ENCODE measurements around the gene PIK3CB.
"Not testable (repeated sequence)": the region's sequence is repeated elsewhere in the genome, so short reads cannot be mapped to it uniquely, and the experiment has no call there.

PIK3CB gene

DNA sequence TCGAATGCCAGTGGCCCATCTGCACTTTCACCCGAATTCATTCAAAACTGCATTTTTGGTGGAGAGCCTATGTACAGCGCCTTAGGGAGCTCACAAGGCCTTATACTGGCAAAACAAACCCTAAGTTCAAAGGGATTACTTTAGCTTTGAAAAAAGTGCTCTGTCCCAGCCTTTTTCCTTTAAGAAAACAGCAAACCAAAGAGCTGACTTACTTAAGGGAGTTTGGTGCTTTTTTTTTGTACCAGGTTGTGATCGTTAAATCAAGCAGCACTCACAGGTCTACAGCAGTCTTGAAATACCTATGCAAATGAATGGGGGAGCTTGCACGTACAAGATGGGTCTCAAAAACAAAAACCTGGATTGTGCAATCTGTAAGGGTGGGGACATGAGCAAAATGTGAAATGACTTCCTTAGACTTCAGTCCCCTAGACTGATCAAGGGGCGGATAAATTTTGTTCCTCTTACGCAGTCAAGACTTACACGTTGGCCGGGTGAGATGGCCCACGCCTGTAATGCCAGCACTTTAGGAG, 11.6 kb upstream of the PIK3CB start:
- no peak for DNase-seq

DNA sequence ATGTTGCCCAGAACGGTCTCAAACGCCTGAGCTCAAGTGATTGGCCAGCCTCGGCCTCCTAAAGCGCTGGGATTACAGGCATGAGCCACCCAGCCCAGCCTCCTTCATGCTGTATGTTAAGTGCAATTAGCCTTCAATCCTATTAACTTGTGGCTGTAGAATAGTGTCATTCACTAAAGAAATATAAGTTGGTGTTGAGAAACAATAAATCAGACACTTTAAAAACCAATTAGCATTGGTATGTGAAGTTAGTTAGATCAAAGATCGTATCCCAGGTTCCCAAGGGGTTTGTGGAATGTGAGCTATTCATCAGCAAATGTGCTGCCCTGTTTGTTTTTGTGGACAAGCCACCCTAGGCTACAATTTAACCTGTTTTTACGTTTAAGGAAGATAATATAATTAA, 11.0 kb upstream of the PIK3CB start:
- DNase-seq, result no peak

DNA sequence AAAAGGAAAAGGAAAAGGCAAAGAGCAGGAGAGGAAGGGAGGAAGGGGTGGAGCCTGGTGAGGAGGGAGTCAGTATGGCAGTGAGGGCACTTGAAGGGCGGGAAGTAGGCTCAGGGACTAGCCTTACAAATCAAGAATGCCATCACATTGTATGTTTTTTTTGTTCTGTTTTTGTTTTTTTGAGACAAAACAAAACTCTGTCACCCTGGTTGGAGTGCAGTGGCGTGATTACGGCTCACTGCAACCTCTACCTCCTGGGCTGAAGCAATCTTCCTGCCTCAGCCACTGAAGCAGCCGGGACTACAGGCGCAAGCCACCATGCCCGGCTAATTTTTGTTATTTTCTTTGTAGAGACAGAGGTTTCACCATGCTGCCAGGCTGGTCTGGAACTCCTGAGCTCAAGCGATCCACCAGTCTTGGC, 10.5 kb upstream of the PIK3CB start:
- DNase-seq, result no peak

GRCh38 chr3:138842483-138843188, 7.9 kb upstream of the PIK3CB start:
- no peak for DNase-seq

GRCh38 chr3:138838385-138838784, 3.7 kb upstream of the PIK3CB start:
- not testable (repeated sequence) for DNase-seq

DNA sequence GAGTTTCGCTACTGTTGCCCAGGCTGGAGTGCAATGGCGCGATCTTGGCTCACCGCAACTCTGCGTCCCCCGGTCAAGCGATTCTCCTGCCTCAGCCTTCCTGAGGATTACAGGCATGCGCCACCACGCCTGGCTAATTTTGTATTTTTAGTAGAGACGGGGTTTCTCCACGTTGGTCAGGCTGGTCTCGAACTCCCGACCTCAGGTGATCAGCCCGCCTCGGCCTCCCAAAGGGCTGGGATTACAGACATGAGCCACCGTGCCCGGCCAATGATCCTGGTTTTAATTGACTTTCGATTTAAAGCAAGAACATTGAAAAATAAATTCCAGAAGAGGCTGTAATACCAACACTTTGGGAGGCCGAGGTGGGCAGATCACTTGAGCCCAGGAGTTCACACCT, 1.1 kb upstream of the PIK3CB start:
- DNase-seq, result not testable (repeated sequence)

- DNase-seq, result no peak
These were observed 649 bp upstream of the PIK3CB start for GRCh38 chr3:138835397-138835757.

- peak; percentile 42 for DNase-seq
These were observed 681 bp downstream of the PIK3CB start for GRCh38 chr3:138833899-138834595.

GRCh38 chr3:138832473-138833057, 2.2 kb downstream of the PIK3CB start:
- not testable (repeated sequence) for DNase-seq

DNA sequence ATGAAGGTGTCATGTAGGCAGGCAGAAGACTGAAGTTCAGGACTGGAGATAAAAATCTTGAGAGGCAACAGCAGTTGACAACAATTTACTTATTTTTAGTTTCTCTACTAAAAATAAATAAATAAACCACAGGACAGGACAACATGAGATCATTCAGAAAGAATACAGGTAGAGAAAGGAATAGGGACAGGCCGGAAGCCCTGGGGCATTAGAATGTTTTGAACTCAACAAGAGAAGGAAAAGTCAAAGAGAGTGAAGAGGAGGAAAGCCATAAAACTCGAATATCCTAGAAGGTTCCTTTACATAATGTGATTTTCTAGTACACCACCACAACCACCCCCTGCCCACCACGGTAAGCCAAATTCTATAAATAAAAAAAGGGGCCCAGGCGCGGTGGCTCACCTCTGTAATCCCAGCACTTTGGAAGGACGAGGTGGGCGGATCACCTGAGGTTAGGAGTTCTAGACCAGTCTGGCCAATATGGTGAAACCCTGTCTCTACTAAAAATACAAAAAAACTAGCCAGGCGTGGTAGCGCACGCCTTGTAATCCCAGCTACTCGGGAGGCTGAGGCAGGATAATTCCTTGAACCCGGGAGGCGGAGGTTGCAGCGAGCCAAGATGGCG, 4.7 kb downstream of the PIK3CB start:
- DNase-seq, result no peak

GRCh38 chr3:138829097-138829496, 5.6 kb downstream of the PIK3CB start:
- no peak for DNase-seq

- no peak for DNase-seq
These were observed 7.5 kb downstream of the PIK3CB start for GRCh38 chr3:138827222-138827621.

DNA sequence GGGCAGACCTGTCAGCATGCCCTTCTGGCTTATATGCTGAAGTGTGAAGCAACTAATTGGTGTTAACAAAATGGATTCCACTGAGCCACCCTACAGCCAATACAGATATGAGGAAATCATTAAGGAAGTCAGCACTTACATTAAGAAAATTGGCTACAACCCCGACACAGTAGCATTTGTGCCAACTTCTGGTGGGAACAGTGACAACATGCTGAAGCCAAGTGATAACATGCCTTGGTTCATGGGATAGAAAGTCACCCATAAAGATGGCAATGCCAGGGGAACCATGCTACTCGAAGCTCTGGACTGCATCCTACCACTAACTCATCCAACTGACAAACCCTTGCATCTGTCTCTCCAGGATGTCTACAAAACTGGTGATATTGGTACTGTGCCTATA, 9.4 kb downstream of the PIK3CB start:
- no peak for DNase-seq

GRCh38 chr3:138824114-138824506, 10.6 kb downstream of the PIK3CB start:
- DNase-seq, result no peak

- DNase-seq, result not testable (repeated sequence)
These were observed 14.3 kb downstream of the PIK3CB start for GRCh38 chr3:138820379-138820778.

- no peak for DNase-seq
These were observed 16.4 kb downstream of the PIK3CB start for GRCh38 chr3:138818185-138818860.

- DNase-seq, result no peak
These were observed 17.0 kb downstream of the PIK3CB start for GRCh38 chr3:138817695-138818094.

DNA sequence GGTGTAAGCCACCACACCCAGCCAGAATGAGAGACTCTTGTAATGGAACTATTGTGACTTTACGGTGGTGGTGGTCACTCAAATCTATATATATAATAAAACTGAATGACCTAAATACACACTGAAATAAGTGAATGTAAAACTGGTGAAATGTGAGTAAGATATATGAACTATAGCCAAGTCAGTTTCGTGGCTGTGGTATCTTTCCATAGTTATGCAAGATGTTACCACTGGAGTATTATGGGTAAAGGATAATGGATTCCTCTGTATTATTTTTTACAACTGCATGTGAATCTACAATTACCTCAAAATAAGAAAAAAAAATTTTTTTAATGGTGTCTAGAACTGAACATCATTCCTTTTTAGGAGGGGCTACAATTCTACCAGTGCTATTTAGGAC, 21.9 kb downstream of the PIK3CB start:
- DNase-seq, result no peak

DNA sequence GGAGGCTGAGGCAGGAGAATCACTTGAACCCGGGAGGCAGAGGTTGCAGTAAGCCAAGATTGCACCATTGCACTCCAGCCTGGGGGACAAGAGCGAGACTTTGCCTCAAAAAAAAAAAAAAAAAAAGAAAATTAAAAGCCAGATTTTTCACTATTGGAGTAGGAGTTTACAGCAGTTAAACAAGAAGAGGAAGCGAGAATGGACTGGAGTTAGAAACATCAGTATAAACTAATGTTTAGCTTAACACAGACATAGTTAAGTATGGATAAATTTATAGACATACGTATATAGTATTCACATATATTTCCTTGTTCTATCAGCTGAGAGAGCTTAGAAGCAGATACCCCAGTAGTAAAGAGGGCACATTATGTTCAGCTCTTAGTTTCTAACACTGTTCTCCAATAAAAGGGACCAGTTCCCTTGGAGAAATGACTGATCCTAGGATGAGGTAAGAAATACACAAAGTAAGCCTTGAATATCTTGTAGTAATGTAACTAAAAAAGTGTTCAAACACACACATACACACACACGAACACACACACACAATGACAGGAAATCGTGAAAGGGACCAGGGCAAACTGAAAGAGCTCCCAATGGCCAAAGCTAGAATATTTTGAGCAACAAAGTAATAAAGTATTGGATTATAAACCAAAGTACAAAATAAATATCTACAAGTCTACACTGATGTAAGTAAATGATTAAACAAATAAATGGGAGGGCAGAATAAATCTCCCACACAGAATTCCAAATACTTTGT, 25.1 kb downstream of the PIK3CB start:
- DNase-seq, result no peak

- no peak for DNase-seq
These were observed 28.2 kb downstream of the PIK3CB start for GRCh38 chr3:138806376-138807080.

DNA sequence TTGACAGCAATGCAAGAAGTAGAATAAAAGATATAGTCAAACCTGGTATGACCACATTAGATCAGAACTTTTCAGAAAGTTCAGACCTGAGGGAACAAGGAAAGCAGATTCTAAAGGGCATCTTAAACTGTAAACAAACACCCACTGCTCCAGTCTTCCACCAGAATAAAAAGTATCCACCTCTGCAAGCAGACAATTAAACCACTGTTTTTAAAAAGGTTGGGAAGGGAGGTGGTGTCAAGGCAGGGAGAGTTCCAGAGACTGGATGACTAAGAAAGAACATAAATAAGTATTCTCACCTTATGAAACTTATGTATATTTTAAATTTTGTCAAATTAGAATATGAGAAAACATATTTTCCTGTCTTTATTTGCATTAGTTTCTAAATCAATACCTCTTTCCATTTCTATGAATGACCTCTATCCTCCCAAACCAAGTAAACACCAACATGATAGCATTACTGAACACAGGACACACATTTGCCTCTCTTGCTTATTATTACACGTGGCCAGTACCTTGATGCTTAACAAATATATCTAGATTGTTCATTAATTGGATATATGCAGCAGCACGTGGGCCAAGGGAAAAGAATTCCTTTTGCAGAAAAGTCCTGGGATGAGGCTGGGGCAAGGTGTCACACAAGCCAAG, 31.6 kb downstream of the PIK3CB start:
- no peak for DNase-seq

Data from NCI-H1694 treated with DMSO at 0.1 percent for 48 hours (cell line).